Measurements from ENCODE around the gene HTR4.
"Not testable (repeated sequence)": the region's sequence is repeated elsewhere in the genome, so short reads cannot be mapped to it uniquely, and the experiment has no call there.

HTR4 gene

DNA sequence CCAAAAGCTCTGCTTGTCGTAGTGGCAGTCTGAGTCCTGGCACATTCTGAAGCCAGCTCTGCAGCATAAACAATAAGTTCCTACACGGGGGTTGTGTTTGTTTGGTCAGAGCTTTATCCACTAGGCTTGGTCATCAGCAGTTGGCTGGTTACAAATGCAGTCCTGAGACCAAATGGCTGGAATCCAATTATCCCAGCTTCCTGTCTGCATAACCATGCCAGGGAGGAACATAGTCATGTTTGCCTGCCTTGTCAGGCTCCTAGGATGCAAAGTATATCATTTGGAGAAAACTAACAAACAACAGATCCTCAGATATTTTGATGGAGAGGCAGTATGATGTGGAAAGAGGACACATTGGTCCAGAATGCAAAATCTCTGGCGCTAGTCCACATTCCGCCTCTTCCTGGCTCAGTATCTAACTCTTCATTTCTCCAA lies 184.8 kb downstream of the HTR4 start:
- DNase-seq: no peak

DNA sequence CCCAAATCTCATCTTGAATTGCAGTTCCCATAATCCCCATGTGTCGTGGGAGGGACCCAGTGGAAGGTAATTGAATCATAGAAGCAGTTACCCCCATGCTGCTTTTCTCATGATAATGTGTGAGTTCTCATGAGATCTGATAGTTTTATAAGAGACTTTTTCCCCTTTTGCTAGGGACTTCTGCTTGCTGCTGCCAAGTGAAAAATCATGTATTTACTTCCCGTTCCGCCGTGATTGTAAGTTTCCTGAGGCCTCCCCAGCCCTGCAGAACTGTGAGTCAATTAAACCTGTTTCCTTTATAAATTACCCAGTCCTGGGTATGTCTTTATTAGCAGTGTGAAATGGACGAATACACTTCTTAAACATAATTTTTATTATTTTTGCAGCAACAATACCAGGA lies 185.6 kb downstream of the HTR4 start:
- DNase-seq: not testable (repeated sequence)

DNA sequence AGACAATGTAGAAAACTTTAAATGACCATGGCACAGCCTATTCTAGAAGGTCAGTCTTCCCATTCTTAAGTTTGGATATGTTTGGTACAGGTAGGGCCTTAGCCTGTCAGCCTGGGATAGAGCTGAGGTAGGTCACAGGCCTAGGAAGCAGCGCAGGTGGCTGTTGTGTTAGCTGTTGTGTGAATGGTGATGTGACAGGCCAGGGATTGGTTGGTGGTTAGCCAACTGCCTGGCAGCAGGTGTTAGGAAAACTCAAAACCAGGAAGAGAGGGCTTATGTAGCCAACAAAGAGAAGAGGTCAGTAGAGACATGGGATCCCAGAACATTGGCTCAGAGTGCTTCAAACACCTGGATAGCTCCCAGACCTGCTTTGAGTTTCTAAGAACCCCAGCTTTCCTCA lies 186.4 kb downstream of the HTR4 start:
- no peak for DNase-seq

DNA sequence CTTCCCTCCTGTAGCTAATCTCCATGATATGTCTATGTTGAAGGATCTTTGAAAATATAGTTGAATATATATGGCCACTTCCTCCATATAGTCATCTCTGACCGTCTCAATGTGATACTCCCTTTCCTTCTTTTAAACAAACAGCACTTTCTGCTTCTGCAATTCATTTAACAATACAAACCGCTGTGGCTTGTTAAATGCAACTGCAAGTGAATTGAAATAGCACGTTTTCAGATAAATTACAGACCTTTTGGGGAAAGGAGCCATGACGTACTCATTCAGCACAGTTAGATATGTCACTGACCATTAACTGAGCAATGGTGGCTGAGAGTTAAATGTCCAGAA lies 188.1 kb downstream of the HTR4 start:
- DNase-seq: no peak

DNA sequence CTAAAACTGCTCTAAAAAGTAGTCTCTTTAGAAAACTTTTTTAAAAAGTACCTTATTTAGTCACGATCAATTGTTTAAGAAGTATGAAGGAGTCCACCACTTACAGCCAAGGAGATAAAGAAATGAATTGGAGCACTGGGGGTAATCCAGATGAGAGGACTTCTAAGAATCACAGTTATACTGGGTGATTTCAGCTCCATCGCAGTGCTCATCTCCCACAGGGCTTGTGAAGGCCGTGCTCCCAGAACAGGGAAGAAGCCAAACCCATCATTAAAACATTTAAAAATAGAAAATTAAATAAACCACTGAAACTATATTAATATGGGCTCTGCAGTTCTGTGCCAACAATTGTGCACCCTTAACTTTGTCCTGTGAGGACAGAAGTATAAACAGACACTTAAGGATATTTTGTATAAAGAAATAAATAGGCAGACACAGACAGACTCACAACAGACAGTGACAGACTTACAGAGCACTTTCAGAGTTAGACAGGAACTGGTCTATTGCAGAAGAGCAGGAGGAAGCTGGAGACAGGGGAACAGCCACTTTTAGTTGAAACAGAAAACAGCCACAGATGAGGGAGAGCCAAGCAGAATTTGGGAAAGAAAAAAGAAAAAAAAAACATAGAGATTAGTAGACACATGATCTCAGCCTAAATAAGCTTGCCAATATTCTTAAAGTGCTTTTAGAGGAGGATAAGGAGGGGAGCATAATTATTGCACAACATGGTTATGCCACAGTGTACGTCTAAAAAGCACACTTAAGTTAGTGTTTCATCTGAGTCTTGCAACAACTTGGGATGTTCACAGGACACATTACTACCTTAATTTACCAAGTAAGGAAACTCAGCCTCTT lies 188.7 kb downstream of the HTR4 start:
- no peak for DNase-seq

DNA sequence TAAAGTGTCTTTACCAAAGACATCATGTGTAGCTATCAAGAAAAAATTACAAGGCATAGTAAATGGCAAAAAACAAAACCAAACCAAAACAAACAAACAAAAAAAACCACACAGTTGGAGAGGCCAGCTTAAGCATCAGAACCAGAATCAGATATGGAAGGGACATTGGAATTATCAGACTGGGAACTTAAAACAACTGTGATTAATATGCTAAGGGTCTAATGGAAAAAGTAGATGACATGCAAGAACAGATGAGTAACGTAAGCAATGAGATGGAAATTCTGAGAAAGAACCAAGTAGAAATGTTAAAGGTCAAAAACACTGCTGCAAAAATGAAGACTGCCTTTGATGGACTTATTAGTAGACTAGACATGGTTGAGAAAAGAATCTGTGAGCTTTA lies 194.7 kb downstream of the HTR4 start:
- no peak for DNase-seq

DNA sequence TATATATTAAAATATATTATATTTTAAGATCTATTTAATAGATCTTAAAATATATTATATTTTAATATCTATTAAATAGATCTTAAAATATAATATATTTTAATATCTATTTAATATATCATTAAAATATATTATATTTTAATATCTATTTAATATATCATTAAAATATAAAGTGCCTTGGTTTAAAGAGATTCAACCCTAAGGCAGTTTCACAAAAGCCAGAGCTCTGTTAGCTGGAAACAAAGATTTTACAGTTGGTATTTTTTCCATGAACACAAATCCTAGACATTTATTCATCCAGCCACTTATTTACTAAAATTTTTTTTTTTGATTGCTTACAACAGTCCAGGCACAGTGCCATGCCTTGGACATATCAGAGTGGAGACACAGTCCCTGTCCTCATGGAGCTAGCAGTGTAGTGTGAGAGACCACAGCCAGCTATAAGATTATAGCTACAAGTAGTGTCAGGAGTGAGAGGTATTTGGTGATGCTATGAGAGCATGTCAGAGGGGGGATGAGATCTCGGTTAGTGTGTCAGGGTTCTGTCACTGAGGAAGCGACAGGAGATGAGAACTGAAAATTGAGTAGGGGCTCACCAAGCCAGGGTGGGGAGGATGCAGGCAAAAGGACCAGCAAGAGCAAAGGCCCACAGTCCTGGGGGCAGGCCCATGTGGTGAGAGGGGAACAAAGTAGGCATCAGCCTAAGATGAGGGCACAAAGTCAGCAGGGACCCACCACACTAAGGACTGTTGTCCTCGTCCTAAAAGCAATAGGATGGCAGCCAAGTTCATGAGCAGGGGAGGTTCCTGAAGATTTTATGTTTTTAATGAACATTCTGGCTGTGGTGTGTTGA lies 196.1 kb downstream of the HTR4 start:
- DNase-seq: no peak

DNA sequence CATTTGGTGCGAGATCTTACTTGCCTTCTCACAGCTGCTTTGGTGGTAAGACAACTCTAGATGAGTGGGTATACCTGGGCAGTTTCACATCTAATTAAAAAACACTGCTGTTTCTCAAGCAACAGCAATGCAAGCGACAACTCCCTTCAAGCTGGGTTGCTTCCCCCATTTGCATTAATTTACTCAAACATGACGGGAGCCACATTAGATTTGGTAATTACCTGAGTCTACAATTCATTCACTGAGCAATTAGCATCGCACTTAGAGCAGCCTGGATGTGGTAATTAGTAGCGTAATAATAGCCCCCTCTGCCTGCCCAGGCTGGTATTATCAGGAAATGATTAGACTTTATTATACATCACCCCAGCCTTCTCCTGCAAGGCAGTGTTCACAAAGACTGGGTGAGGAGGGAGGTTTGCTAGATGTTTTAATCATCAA lies 197.1 kb downstream of the HTR4 start:
- peak; percentile 24 for DNase-seq

DNA sequence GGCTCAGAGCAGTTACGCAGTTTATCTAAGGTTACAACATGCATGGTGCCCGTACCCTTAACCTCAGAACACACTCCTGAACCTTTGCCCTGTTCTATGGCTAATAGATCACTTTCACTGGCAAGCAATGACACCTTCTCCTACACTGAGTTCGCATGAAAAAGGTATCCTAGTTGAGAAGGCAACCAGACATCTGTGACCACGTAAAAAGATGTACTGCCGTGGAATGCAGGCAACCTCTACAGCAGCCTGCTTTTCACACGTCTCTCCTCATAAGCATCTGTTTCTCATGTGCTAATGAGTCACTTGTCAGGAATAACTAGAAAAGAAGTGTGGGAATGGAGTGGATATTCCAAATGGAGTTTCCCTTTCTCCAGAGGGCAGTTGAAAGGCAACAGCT lies 199.1 kb downstream of the HTR4 start:
- no peak for DNase-seq

DNA sequence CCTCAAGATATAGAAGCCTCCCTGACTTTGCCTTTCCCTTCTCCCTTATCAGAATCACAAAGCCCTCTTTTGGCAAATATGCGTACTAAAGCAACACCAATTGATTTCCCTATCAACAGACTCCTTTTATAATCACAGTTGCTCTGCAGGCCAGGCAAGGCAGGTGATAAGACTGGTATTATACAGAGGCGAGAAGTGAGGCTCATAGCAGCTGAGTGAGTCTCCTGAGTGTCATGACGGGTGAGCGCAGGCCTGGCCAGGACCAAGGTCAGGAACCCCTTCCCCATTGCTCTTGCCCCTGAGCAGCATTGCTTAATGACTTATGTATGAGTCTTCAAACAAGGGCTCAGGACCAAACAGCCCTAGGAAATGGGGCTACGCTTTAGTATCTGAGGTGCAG lies 199.8 kb downstream of the HTR4 start:
- no peak for DNase-seq

DNA sequence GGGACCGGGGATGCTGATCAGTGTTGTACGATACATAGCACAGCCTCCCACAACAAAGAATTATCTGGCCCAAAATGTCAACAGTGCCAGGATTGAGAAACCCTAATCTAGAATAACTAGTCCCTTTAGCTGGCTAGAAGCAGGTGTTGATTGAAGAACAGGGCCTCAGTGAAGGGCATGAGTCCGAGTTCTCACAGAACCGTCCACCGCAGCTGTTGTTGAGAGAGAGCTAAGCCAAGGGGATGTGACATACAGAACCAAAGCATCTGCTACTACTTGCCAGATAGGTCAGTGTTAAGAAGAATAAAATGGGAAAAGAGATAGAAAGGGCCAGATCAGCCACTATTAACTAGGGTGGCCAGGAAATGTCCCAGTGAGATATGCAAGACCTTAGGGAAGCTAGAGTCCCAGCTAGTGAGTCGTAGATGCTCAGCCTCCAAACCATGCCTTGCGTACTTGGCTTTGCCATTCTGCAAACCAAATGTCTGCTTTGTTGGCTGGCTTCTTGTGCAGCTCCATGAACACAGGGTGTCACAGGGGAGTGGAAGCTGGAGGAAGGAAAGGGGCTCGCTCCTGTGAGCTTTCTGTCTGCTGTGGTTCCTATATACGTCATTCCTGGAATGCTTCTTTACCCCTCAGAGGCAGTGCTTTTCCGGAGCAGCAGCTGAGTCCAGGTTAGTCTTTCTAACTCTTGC lies 201.7 kb downstream of the HTR4 start:
- no peak for DNase-seq

DNA sequence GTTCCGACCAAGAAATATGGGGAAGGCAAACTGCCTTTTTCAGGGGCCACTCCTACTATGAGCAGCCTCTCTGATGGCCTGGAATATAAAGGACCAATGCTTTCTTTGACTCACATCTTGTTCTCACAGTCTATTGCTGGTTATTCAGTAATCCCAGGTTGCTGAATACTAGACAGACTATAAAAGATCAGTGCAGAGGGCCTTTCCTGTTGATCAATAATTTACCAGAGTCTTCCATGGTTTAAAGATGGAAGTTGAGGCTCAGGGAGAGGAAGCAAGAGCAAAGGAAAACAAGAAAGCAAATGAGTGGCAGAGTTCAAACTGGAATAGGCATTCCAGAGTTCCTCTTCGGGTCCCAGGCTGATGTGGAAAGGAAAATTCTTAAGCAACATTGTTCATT lies 207.7 kb downstream of the HTR4 start:
- DNase-seq: no peak

DNA sequence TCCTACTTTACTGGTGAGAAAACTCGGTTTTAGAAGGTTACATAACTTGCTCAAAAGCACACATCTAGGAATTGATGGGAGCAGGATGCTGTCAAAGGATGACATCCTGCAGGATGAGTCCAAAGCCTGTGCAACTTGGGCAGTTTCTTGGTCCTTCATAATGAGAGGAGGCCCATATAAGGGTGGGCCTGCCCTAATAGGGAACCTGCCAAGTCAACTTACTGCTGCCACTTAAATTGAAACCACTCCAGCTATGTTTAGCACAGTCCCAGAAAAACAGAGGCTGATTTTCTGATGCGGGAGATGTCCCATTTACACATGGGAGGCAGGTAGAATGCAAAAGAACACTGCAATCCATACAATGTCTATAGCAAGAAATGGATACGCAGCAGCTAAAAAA lies 208.7 kb downstream of the HTR4 start:
- DNase-seq: no peak

DNA sequence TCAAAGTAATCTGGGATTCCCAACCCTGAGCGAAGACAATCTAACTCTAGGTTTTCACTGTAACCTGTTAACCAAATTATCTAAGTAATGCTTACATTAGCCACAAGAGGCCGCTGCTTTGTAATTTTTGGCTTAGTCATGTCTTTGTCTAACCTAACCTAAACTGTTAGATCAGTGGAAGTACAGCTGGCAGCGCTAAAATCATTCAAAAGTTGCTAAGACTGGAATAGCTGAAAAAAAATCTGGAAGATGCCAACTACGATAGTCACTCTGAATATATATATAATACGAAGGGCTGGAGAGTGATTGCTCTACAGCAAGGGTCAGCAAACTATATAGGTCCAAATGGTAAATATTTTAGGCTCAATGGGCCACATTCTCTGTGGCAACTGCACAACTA lies 210.3 kb downstream of the HTR4 start:
- DNase-seq: peak; percentile 62

DNA sequence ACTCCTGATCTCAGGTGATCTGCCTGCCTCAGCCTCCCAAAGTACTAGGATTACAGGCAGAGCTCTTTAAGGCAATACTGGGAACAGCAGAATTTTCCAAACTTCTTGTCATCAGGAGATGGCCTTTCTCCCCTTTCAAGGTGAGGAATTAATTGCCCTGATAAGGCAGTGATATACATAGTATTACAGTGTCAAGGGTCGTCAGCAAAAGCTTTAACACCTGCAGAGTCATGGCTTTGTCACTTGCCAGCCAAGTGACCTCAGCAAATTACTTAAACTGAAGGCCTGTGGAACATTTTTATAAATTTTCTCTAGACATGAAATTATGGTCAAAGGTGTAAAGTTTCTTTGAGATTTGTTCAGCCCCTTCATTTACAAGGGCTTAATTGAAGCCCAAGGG lies 211.1 kb downstream of the HTR4 start:
- DNase-seq: no peak

DNA sequence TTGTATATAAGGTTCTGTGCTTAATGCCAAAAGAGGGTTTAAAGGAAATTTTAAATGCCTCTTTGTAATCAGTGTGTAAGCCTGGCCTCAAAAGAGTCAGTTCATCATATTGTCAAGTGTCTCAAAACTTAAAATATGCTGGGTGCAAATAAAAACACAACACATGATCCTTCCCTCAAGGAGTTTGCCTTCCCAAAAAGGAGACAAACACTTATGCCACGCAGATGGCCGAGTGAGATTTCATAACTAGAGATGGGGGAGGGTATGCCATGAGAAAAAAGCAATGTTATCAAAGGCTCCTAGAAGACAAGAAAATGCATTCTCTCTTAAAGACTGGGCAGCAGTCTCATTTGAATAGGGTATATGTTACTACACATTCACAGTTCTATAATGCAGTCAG lies 215.4 kb downstream of the HTR4 start:
- DNase-seq: no peak

DNA sequence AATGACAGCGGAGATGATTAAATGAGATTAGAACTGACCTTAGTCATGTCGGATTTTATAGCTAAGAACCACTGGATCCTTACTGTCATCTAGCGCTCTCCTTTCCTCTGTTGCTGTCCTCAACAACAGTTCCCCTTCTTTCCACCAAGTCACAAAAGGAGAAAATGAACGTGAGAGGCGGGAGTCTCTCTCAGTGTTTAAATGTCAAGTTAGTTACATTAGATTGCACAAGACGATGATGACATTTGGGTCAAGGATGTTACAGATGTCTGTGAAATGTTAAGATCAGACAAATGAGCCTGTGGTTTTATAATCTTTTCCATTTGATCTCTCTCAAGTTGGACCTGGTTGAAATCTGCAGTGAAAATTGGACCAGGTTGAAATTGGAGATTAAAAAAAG lies 217.1 kb downstream of the HTR4 start:
- no peak for DNase-seq

DNA sequence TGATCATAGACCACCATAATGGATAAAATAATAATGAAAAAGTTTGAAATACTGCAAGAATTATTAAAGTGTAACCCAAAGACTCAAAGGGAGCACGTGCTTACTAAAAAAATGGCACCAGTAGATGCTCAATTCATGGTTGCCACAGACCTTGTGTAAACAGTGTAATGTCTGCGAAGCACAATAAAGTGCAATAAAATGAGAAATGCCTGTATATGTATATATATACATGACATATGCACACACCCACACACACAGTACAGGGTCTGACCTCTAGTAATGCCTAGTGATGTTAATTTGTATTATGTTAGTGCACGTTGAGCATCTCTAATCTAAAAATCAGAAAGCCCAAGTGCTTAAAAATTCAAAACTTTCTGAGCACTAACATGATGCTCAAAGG lies 218.3 kb downstream of the HTR4 start:
- no peak for DNase-seq

DNA sequence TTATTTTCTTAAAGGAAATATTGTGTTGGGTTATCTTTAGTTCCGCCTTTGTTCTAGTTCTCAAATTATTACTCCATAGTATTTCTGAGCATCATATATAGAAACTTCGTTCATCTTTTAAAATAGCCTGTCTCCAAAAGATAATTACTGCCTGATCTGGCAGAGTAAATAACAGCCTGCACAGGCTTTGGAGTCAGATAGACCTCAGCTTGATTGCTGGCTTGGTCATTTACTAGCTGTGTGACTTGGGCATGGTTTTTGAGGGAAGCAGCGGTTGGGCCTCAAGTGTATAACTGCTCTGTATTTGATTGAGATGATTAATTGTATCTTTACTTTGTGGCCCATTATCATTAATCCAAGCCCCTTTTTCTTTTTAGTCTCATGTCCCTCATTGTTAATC lies 220.5 kb downstream of the HTR4 start:
- DNase-seq: no peak

Data from NCI-H1694 (cell line).